Transverse colon (tissue), 4 donors: ENCODE data around the gene PLCD3. TPM values are rescaled to one million over a fixed set of nuclear protein-coding genes. Genes with fewer than 3 reads are reported as not detected.

ENCODE experiments used
- DNase-seq: peaks from one replicate; pipeline ENCODE4 v3.0.0-alpha.2; 2019
- H3K27ac ChIP-seq, 4 donors: fragments of 200-600 bp; sonication (generic); 2 replicates each; pipeline ENCODE4 v1.5.1; 2016 to 2018; ENCODE audit warnings: inconsistent platforms in 4 of 4
- H3K27me3 ChIP-seq: fragments of 200-600 bp; sonication (generic); 2 replicates; pipeline ENCODE4 v1.5.1; 2017; ENCODE audit warnings: inconsistent platforms
- H3K36me3 ChIP-seq, 4 donors: fragments of 200-600 bp; sonication (generic); 2 replicates each; pipeline ENCODE4 v1.5.1; 2017 to 2019; ENCODE audit warnings: inconsistent platforms in 4 of 4
- H3K4me1 ChIP-seq, 4 donors: fragments of 200-600 bp; sonication (generic); 2 replicates each; pipeline ENCODE4 v1.5.1; 2017 to 2020; ENCODE audit warnings: inconsistent platforms in 4 of 4
- H3K4me3 ChIP-seq, 4 donors: fragments of 200-600 bp; sonication (generic); 1 replicate in 1 of 4; 2 replicates in 3 of 4; pipeline versions ENCODE4 v1.5.1 to v1.6.1; 2017 to 2019; ENCODE audit warnings: inconsistent platforms in 4 of 4
- H3K9me3 ChIP-seq, 2 donors: fragments of 200-600 bp; sonication (generic); 2 replicates each; pipeline ENCODE4 v1.5.1; 2017 to 2019; ENCODE audit warnings: inconsistent platforms in 2 of 2
- EP300 ChIP-seq: sonication (generic); formaldehyde crosslinking; IDR thresholded peaks from one replicate; pipeline ENCODE4 v1.6.1; 2017; ENCODE audit warnings: antibody characterized with exemption, low read depth
- POLR2A ChIP-seq: fragments of 450-650 bp; IDR thresholded peaks from one replicate; pipeline ENCODE4 v1.6.1; 2016; ENCODE audit warnings: antibody characterized with exemption, mild to moderate bottlenecking, moderate library complexity
- POLR2AphosphoS5 ChIP-seq, 3 donors: sonication (generic); formaldehyde crosslinking; IDR thresholded peaks; one replicate each; pipeline ENCODE4 v1.6.1; 2016; ENCODE audit warnings: antibody characterized with exemption in 3 of 3
- WGBS, 2 donors: methylation state at CpG; one replicate each; pipeline ENCODE4 v1.1.5; 2018; ENCODE audit warnings: low coverage in 1 of 2; 5-methylcytosine and 5-hydroxymethylcytosine counted together
- in situ Hi-C, 4 donors: fragments of 200-750 bp; cut with MboI; loops; one replicate each; pipeline versions ENCODE4 v1.15.0 to v1.15.1; 2017; ENCODE audit warnings: low sequenced_read_pairs in 3 of 4, low pct_ligation_motif_present in 1 of 4, low pct_unique_long_range_greater_than_20kb in 1 of 4
- intact Hi-C: fragments of 100-400 bp; cut with DNase I; formaldehyde crosslinking; loops from one replicate; pipeline ENCODE4 v1.15.1; 2023; ENCODE audit warnings: low total_unique reads
- total RNA-seq, 4 donors: library from RNA; depleted of rRNA; stranded (reverse); fragments of >200 nt; gene quantifications; one replicate each; pipeline ENCODE4 v1.1.0, GENCODE V29; 2016
- TF ChIP-seq, protein P1 (sequence below), 5 experiments: fragments of 200-600 bp in 3 of 5; fragments of 450-650 bp in 2 of 5; sonication (generic) in 3 of 5; IDR thresholded peaks; 1 replicate in 2 of 5; 2 replicates in 3 of 5; pipeline ENCODE4 v1.5.1; 2016 to 2017; ENCODE audit warnings: antibody characterized with exemption in 5 of 5, inconsistent platforms in 3 of 5, mild to moderate bottlenecking in 2 of 5, moderate library complexity in 1 of 5

PLCD3 gene
- total RNA-seq, 4 donors from 2014 or later, result 157 to 369 (median 335) TPM

DNA sequence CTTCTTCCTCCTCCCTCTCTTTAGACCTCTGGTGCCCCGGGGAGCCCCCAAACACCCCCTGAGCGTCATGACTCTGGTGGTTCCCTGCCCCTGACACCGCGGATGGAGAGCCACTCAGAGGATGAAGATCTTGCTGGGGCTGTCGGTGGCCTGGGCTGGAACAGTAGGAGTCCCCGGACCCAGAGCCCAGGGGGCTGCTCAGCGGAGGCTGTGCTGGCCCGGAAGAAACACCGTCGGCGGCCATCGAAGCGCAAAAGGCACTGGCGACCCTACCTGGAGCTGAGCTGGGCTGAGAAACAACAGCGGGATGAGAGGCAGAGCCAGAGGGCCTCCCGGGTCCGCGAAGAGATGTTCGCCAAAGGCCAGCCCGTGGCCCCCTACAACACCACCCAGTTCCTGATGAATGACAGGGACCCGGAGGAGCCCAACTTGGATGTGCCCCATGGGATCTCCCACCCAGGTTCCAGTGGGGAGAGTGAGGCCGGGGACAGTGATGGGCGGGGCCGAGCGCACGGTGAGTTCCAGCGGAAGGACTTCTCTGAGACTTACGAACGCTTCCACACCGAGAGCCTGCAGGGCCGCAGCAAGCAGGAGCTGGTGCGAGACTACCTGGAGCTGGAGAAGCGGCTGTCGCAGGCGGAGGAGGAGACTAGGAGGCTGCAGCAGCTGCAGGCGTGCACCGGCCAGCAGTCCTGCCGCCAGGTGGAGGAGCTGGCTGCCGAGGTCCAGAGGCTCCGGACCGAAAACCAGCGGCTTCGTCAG lies 36.9 kb upstream of the PLCD3 start:
- WGBS, 2 donors, result 94% methylated on average over 43 of the region's 43 CpGs; no CpG with 5 or more reads in 1 of the 2 donors
- Histone ChIP-seq H3K36me3 (no peaks in the 10 kb centered on the region), H3K4me3 (no peak overlapping the region), H3K27me3 (no peaks in the 10 kb centered on the region), H3K4me1 (peaks cover 27 to 34% (median 32%) of the 10 kb centered on the region in 4 donors), H3K27ac (no peak overlapping the region), H3K9me3 (no peaks in the 10 kb centered on the region)
- in situ Hi-C loops, result no loop called here
- DNase-seq, result no peak
- no peak for TF ChIP-seq EP300
- no peak for TF ChIP-seq POLR2AphosphoS5 (IDR thresholded peaks at IDR 0.05)
- TF ChIP-seq POLR2A, result no peak
- TF ChIP-seq, protein P1, sequence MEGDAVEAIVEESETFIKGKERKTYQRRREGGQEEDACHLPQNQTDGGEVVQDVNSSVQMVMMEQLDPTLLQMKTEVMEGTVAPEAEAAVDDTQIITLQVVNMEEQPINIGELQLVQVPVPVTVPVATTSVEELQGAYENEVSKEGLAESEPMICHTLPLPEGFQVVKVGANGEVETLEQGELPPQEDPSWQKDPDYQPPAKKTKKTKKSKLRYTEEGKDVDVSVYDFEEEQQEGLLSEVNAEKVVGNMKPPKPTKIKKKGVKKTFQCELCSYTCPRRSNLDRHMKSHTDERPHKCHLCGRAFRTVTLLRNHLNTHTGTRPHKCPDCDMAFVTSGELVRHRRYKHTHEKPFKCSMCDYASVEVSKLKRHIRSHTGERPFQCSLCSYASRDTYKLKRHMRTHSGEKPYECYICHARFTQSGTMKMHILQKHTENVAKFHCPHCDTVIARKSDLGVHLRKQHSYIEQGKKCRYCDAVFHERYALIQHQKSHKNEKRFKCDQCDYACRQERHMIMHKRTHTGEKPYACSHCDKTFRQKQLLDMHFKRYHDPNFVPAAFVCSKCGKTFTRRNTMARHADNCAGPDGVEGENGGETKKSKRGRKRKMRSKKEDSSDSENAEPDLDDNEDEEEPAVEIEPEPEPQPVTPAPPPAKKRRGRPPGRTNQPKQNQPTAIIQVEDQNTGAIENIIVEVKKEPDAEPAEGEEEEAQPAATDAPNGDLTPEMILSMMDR (IDR thresholded peaks at IDR 0.05), result no peak
- intact Hi-C loops, result no loop called here

DNA sequence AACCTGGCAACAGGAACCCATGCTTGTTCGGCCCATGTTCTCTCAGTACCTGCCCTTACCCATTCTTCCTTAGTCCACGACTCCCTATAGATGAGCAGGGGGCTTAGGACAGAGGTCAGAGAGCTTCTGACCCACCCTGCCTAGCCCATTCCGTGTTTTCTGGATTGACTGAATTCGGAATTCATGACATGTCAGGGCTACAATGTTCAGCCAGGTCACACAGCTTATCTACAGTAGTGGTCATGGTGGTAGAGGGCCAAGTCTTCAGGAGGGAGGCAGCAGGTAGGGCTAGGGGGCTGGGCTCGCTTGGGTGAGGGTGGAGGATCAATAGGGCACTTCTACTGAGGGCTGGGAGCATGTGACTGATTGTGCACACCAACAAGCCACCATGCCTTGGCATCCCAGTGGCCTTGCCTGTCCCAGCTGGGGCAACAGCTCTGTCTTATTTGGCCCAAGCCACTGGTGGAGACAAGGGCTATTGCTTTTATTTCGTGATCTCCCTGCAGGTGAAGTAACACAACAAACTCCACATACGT lies 32.5 kb upstream of the PLCD3 start:
- Histone ChIP-seq H3K36me3 (no peaks in the 10 kb centered on the region), H3K4me1 (peaks cover 2 to 14% (median 12%) of the 10 kb centered on the region in 4 donors), H3K27me3 (no peaks in the 10 kb centered on the region), H3K9me3 (no peaks in the 10 kb centered on the region), H3K4me3 (no peak overlapping the region), H3K27ac (no peak overlapping the region)
- WGBS, 2 donors, result 92 to 100% methylated on average over 1 to 7 of the region's 7 CpGs
- no peak for DNase-seq
- intact Hi-C loops (no loop called here), in situ Hi-C loops (no loop called here)
- TF ChIP-seq EP300 (no peak), POLR2A (no peak), POLR2AphosphoS5 (IDR thresholded peaks at IDR 0.05) (no peak)
- TF ChIP-seq, protein P1 (IDR thresholded peaks at IDR 0.05), result no peak

DNA sequence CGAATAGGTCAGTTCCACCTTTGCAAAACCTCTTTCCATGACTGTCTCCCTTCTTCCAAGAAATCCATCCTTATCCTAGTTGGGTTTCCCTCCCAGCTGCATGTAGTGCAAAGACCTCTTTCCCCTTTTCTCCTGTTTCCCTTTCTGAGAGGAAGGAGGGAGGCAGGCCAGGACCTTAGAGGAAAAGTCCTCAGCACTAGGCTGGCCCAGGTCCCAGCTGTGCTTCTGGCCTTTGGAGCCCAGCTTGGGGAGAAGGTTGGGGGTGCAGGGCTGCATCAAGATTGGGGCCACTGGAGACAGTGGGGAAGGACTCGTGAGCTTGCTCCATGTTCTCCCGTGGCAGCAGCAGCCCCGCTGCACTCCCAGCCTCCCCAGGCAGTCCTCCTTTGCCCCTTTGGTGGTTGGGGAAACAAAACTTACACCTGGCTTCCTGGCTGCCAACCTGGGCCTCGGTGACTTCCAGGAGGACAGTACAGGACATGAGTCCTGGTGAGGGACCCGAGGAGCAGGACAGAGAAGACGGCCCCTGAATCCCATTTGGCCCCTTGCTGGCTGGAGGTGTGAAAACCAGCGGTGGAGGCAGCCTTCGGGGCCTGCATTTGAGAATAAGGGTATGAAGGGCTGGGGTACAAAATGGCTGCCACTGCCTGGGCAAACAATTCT lies 29.8 kb upstream of the PLCD3 start:
- TF ChIP-seq, protein P1 (IDR thresholded peaks at IDR 0.05), result no peak
- TF ChIP-seq POLR2A (no peak), EP300 (no peak), POLR2AphosphoS5 (IDR thresholded peaks at IDR 0.05) (no peak)
- 55% methylated on average over 9 of the region's 9 CpGs; no CpG with 5 or more reads in 1 of the 2 donors for WGBS, 2 donors
- in situ Hi-C loops, result no loop called here
- no peak for DNase-seq
- Histone ChIP-seq H3K27me3 (no peaks in the 10 kb centered on the region), H3K4me3 (peak overlapping the region in 3 of 4 donors; percentile 15 to 71 (median 24)), H3K27ac (peak overlapping the region; percentile 71 to 98 (median 86)), H3K4me1 (peaks cover 19 to 41% (median 36%) of the 10 kb centered on the region in 4 donors), H3K9me3 (no peaks in the 10 kb centered on the region), H3K36me3 (no peaks in the 10 kb centered on the region)
- intact Hi-C loops, result no loop called here
